K562 (cell line): Measurements from ENCODE around the gene ZDHHC8. TPM values are rescaled to one million over a fixed set of nuclear protein-coding genes. Genes with fewer than 3 reads are reported as not detected.

ENCODE experiments used
- CHD1 ChIP-seq: fragments of 200-600 bp; sonication (generic); IDR thresholded peaks from one replicate; pipeline ENCODE4 v1.6.1; 2012; ENCODE audit warnings: mild to moderate bottlenecking, moderate library complexity, low read length, inconsistent platforms
- FOXP1 ChIP-seq: sonication (generic); formaldehyde crosslinking; IDR thresholded peaks from 2 replicates; pipeline ENCODE4 v1.8.0; 2022; ENCODE audit warnings: mild to moderate bottlenecking, missing genetic modification reagents
- KDM2B ChIP-seq: fragments of 250-450 bp; sonication (Bioruptor Pico); IDR thresholded peaks from 2 replicates; pipeline ENCODE4 v1.8.0; 2021; ENCODE audit warnings: mild to moderate bottlenecking, moderate library complexity
- MED1 ChIP-seq: sonication (generic); formaldehyde crosslinking; IDR thresholded peaks from 2 replicates; pipeline ENCODE4 v1.8.1; 2023; ENCODE audit warnings: missing genetic modification reagents, borderline replicate concordance
- TRIM28 ChIP-seq: fragments of 450-650 bp; IDR thresholded peaks from 2 replicates; pipeline ENCODE4 v1.6.1; 2017
- ZNF197 ChIP-seq: fragments of 200-800 bp; sonication (Bioruptor generic); IDR thresholded peaks from 2 replicates; pipeline ENCODE4 v1.6.1; 2016; ENCODE audit warnings: low read depth, missing genetic modification characterization, missing compliant biosample characterization
- ZNF318 ChIP-seq, 2 experiments: fragments of 450-650 bp; IDR thresholded peaks; 2 replicates each; pipeline ENCODE4 v1.6.1; 2016; ENCODE audit warnings: mild to moderate bottlenecking in 2 of 2, borderline replicate concordance in 1 of 2, low read depth in 1 of 2, moderate library complexity in 1 of 2
- ZNF436 ChIP-seq: fragments of 250-450, 450-650 bp; sonication (Bioruptor Pico); formaldehyde crosslinking; IDR thresholded peaks from 2 replicates; pipeline ENCODE4 v1.7.0; 2020; ENCODE audit warnings: mild to moderate bottlenecking
- ZNF707 ChIP-seq: fragments of 250-450 bp; sonication (Bioruptor Pico); conservative IDR thresholded peaks from 2 replicates; pipeline ENCODE4 v1.8.0; 2022; ENCODE audit warnings: inconsistent platforms, mild to moderate bottlenecking, moderate library complexity
- polyA plus RNA-seq, 8 experiments: library from polyadenylated mRNA; depleted of rRNA in 4 of 8; stranded (reverse) in 5 of 8; unstranded in 3 of 8; fragments of >200 nt; fragmentation: Nextera tagmentation in 2 of 8; fragmentation: Illumina TruSeq in 1 of 8; extraction: Ambion mirVana in 2 of 8; extraction: Trizol in 1 of 8; gene quantifications; 2 replicates each; pipeline versions ENCODE4 v1.2.1 to v1.2.3, GENCODE V29; 2011 to 2014; ENCODE audit warnings: inconsistent platforms in 1 of 8, missing spikeins in 1 of 8
- total RNA-seq, 7 experiments: library from RNA; depleted of rRNA in 6 of 7; stranded (reverse); fragments of >200 nt in 6 of 7; fragmentation: Illumina TruSeq in 2 of 7; extraction: Trizol in 2 of 7; gene quantifications; 2 replicates each; pipeline versions ENCODE4 v1.2.1 to v1.2.3, GENCODE V29; 2011 to 2021; ENCODE audit warnings: low replicate concordance in 1 of 7
- TF ChIP-seq, protein P1 (sequence below), 2 experiments: IDR thresholded peaks; 2 replicates each; pipeline ENCODE4 v1.6.1; 2012; ENCODE audit warnings: improper control_type of control experiment in 2 of 2, low read depth in 2 of 2, low read length in 2 of 2, borderline replicate concordance in 1 of 2
- TF ChIP-seq, protein P2 (sequence below), 2 experiments: fragments of 250-450 bp in 1 of 2; fragments of 450-650 bp in 1 of 2; sonication (Bioruptor Pico) in 1 of 2; IDR thresholded peaks; 2 replicates each; pipeline versions ENCODE4 v1.6.1 to v1.8.0; 2016 to 2021; ENCODE audit warnings: mild to moderate bottlenecking in 2 of 2, moderate library complexity in 2 of 2, missing compliant biosample characterization in 1 of 2, missing genetic modification characterization in 1 of 2

Gene ZDHHC8
- total and polyA plus RNA-seq, 9 of the 15 experiments (the other 6 are each of a cell fraction or from before 2014, with no cell fraction given), result 0.04 to 109 (median 16.4) TPM

- TF ChIP-seq ZNF318 (IDR thresholded peaks at IDR 0.05; ENCODE audit: borderline replicate concordance in 1 of 2, low read depth in 1 of 2) (no peak), MED1 (CRISPR knock-in tag) (no peak), ZNF436 (0 out of 2 replicates have a peak, but pooled peaks have one; percentile 26), TRIM28 (no peak), CHD1 (peak; percentile 57), KDM2B (CRISPR knock-in tag) (0 out of 2 replicates have a peak, but pooled peaks have one; percentile 35), ZNF197 (CRISPR knock-in tag) (no peak), ZNF707 (CRISPR knock-in tag) (no peak), FOXP1 (CRISPR knock-in tag) (peak; percentile 44; the same call in 1 of the 2 replicates)
- TF ChIP-seq, protein P1, sequence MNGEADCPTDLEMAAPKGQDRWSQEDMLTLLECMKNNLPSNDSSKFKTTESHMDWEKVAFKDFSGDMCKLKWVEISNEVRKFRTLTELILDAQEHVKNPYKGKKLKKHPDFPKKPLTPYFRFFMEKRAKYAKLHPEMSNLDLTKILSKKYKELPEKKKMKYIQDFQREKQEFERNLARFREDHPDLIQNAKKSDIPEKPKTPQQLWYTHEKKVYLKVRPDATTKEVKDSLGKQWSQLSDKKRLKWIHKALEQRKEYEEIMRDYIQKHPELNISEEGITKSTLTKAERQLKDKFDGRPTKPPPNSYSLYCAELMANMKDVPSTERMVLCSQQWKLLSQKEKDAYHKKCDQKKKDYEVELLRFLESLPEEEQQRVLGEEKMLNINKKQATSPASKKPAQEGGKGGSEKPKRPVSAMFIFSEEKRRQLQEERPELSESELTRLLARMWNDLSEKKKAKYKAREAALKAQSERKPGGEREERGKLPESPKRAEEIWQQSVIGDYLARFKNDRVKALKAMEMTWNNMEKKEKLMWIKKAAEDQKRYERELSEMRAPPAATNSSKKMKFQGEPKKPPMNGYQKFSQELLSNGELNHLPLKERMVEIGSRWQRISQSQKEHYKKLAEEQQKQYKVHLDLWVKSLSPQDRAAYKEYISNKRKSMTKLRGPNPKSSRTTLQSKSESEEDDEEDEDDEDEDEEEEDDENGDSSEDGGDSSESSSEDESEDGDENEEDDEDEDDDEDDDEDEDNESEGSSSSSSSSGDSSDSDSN (IDR thresholded peaks at IDR 0.05; ENCODE audit: borderline replicate concordance in 1 of 2, low read depth in 2 of 2, low read length in 2 of 2), result peak in 1 of 2 experiments; percentile 4; a peak in 1 of 4 replicates
- TF ChIP-seq, protein P2, sequence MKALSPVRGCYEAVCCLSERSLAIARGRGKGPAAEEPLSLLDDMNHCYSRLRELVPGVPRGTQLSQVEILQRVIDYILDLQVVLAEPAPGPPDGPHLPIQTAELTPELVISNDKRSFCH (CRISPR knock-in tag; IDR thresholded peaks at IDR 0.05), result no peak
- TF ChIP-seq, protein P2 (tag; IDR thresholded peaks at IDR 0.05), result peak; percentile 38; the same call in 1 of the 2 replicates
Observed at GRCh38 chr22:20196094-20196842, 64.7 kb downstream of the ZDHHC8 start (continued).
